HepG2 (cell line): ENCODE results near the gene INKA2. TPM values are rescaled to one million over a fixed set of nuclear protein-coding genes. Genes with fewer than 3 reads are reported as not detected.

Source experiments
- BRD4 ChIP-seq: sonication (generic); formaldehyde crosslinking; IDR thresholded peaks from 2 replicates; pipeline ENCODE4 v1.4.0; 2020; ENCODE audit warnings: missing genetic modification reagents
- FOSL2 ChIP-seq: sonication (generic); formaldehyde crosslinking; IDR thresholded peaks from 2 replicates; pipeline ENCODE4 v1.4.0; 2020; ENCODE audit warnings: missing genetic modification reagents
- MBD4 ChIP-seq: IDR thresholded peaks from 2 replicates; pipeline ENCODE4 v1.6.1; 2012; ENCODE audit warnings: low read length, inconsistent platforms, borderline replicate concordance
- MED8 ChIP-seq: sonication (generic); formaldehyde crosslinking; IDR thresholded peaks from 2 replicates; pipeline ENCODE4 v1.8.1; 2023; ENCODE audit warnings: mild to moderate bottlenecking, missing genetic modification reagents; ENCODE audit not compliant: insufficient replicate concordance
- PCBP1 ChIP-seq: fragments of 200-400 bp; formaldehyde crosslinking; IDR thresholded peaks from 2 replicates; pipeline ENCODE4 v1.6.1; 2017; ENCODE audit warnings: mild to moderate bottlenecking, low read depth, low read length, borderline replicate concordance
- RBFOX2 ChIP-seq: fragments of 200-400 bp; formaldehyde crosslinking; IDR thresholded peaks from 2 replicates; pipeline ENCODE4 v1.6.1; 2017; ENCODE audit warnings: low read depth, mild to moderate bottlenecking, low read length
- TAF15 ChIP-seq: fragments of 200-400 bp; formaldehyde crosslinking; IDR thresholded peaks from one replicate; pipeline ENCODE4 v1.6.1; 2018; ENCODE audit warnings: mild to moderate bottlenecking, low read depth, low read length; ENCODE audit not compliant: poor library complexity, severe bottlenecking
- TBP ChIP-seq: sonication (generic); formaldehyde crosslinking; IDR thresholded peaks from 2 replicates; pipeline ENCODE4 v1.5.0; 2020; ENCODE audit warnings: missing genetic modification reagents
- ZNF607 ChIP-seq: sonication (generic); formaldehyde crosslinking; IDR thresholded peaks from 2 replicates; pipeline ENCODE4 v1.5.1; 2020; ENCODE audit warnings: missing genetic modification reagents, mild to moderate bottlenecking, borderline replicate concordance
- polyA plus RNA-seq, 8 experiments: library from polyadenylated mRNA; depleted of rRNA in 3 of 8; stranded (reverse) in 7 of 8; unstranded in 1 of 8; fragments of >200 nt; fragmentation: Illumina TruSeq in 4 of 8; extraction: Trizol in 4 of 8; gene quantifications; 2 replicates each; pipeline versions ENCODE4 v1.2.1 to v1.2.3, GENCODE V29; 2011 to 2016; ENCODE audit warnings: low read depth in 4 of 8, missing spikeins in 1 of 8, mixed read lengths in 1 of 8; ENCODE audit not compliant: insufficient read depth in 1 of 8
- total RNA-seq, 5 experiments: library from RNA; depleted of rRNA; stranded (reverse); fragments of >200 nt; fragmentation: Illumina TruSeq; extraction: Trizol; gene quantifications; 2 replicates each; pipeline ENCODE4 v1.2.3, GENCODE V29; 2016; ENCODE audit warnings: low read depth in 1 of 5
- TF ChIP-seq, protein P1 (sequence below): sonication (generic); formaldehyde crosslinking; IDR thresholded peaks from 2 replicates; pipeline ENCODE4 v1.4.0; 2020; ENCODE audit warnings: missing genetic modification reagents, borderline replicate concordance
- TF ChIP-seq, protein P2 (sequence below): sonication (generic); formaldehyde crosslinking; IDR thresholded peaks from 2 replicates; pipeline ENCODE4 v1.4.0; 2020; ENCODE audit warnings: missing genetic modification reagents, mild to moderate bottlenecking, borderline replicate concordance
- TF ChIP-seq, protein P3 (sequence below): sonication (generic); formaldehyde crosslinking; IDR thresholded peaks from 2 replicates; pipeline ENCODE4 v1.4.0; 2020; ENCODE audit warnings: missing genetic modification reagents, borderline replicate concordance
- TF ChIP-seq, protein P4 (sequence below): sonication (generic); formaldehyde crosslinking; IDR thresholded peaks from 2 replicates; pipeline ENCODE4 v1.5.0; 2020; ENCODE audit warnings: missing genetic modification reagents, mild to moderate bottlenecking, borderline replicate concordance
- TF ChIP-seq, protein P5 (sequence below): IDR thresholded peaks from 2 replicates; pipeline ENCODE4 v1.6.1; 2016; ENCODE audit warnings: mild to moderate bottlenecking
- TF ChIP-seq, protein P6 (sequence below): IDR thresholded peaks from 2 replicates; pipeline ENCODE4 v1.6.1; 2016

The INKA2 gene
- total and polyA plus RNA-seq, 2 of the 13 experiments (the other 11 are each of a cell fraction or from before 2014, with no cell fraction given) = 2.6 to 4.6 TPM

DNA sequence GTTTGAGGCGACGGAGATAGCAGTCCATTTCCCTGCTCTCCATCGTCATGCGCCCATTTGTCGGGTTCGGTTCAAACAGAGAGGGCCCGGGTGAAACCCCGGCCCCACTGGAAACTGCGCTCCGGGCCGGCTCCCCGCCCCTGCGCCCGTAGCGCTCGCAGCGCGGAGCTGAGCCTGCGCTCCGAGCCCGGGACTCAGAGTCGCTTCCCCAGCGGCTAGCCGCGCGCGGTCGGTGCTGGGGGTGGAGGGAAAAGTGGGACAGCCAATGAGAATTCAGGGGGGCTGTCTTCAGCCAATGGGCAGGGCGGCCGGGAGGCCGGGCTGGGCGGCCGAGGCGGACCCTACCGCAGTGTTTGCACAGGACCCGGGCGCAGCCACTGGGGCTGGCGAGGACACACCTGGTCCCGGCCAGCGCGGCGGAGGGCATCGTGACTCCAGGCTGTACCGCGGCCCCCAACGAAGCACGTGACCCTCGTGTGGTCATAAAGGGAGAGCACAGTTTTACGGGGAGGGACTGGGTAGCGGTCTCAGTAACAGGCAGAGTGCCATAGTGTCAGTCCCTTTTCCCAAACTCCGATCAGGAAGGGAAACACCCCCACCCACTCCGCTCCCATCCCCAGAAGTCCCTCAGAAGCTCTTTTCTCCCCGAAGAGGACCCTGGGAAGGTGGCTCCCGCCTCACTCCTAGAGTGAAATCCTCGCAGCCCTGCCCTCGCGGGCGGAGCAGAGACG is at the start of gene INKA2 (continued):
- TF ChIP-seq, protein P1, sequence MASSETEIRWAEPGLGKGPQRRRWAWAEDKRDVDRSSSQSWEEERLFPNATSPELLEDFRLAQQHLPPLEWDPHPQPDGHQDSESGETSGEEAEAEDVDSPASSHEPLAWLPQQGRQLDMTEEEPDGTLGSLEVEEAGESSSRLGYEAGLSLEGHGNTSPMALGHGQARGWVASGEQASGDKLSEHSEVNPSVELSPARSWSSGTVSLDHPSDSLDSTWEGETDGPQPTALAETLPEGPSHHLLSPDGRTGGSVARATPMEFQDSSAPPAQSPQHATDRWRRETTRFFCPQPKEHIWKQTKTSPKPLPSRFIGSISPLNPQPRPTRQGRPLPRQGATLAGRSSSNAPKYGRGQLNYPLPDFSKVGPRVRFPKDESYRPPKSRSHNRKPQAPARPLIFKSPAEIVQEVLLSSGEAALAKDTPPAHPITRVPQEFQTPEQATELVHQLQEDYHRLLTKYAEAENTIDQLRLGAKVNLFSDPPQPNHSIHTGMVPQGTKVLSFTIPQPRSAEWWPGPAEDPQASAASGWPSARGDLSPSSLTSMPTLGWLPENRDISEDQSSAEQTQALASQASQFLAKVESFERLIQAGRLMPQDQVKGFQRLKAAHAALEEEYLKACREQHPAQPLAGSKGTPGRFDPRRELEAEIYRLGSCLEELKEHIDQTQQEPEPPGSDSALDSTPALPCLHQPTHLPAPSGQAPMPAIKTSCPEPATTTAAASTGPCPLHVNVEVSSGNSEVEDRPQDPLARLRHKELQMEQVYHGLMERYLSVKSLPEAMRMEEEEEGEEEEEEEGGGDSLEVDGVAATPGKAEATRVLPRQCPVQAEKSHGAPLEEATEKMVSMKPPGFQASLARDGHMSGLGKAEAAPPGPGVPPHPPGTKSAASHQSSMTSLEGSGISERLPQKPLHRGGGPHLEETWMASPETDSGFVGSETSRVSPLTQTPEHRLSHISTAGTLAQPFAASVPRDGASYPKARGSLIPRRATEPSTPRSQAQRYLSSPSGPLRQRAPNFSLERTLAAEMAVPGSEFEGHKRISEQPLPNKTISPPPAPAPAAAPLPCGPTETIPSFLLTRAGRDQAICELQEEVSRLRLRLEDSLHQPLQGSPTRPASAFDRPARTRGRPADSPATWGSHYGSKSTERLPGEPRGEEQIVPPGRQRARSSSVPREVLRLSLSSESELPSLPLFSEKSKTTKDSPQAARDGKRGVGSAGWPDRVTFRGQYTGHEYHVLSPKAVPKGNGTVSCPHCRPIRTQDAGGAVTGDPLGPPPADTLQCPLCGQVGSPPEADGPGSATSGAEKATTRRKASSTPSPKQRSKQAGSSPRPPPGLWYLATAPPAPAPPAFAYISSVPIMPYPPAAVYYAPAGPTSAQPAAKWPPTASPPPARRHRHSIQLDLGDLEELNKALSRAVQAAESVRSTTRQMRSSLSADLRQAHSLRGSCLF (CRISPR knock-in tag) = peak; percentile 93; the same call in 1 of the 2 replicates
- TF ChIP-seq RBFOX2 = peak; percentile 73
- TF ChIP-seq, protein P2, sequence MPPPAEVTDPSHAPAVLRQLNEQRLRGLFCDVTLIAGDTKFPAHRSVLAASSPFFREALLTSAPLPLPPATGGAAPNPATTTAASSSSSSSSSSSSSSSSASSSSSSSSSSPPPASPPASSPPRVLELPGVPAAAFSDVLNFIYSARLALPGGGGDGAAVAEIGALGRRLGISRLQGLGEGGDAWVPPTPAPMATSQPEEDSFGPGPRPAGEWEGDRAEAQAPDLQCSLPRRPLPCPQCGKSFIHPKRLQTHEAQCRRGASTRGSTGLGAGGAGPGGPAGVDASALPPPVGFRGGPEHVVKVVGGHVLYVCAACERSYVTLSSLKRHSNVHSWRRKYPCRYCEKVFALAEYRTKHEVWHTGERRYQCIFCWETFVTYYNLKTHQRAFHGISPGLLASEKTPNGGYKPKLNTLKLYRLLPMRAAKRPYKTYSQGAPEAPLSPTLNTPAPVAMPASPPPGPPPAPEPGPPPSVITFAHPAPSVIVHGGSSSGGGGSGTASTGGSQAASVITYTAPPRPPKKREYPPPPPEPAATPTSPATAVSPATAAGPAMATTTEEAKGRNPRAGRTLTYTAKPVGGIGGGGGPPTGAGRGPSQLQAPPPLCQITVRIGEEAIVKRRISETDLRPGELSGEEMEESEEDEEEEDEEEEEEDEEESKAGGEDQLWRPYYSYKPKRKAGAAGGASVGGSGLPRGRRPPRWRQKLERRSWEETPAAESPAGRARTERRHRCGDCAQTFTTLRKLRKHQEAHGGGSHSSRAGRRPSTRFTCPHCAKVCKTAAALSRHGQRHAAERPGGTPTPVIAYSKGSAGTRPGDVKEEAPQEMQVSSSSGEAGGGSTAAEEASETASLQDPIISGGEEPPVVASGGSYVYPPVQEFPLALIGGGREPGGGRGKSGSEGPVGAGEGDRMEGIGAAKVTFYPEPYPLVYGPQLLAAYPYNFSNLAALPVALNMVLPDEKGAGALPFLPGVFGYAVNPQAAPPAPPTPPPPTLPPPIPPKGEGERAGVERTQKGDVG (CRISPR knock-in tag) = peak; percentile 41; the same call in 1 of the 2 replicates
- TF ChIP-seq MBD4 = no peak
- no peak for TF ChIP-seq TAF15
- TF ChIP-seq ZNF607 = peak; percentile 93; the same call in 1 of the 2 replicates
- TF ChIP-seq, protein P3, sequence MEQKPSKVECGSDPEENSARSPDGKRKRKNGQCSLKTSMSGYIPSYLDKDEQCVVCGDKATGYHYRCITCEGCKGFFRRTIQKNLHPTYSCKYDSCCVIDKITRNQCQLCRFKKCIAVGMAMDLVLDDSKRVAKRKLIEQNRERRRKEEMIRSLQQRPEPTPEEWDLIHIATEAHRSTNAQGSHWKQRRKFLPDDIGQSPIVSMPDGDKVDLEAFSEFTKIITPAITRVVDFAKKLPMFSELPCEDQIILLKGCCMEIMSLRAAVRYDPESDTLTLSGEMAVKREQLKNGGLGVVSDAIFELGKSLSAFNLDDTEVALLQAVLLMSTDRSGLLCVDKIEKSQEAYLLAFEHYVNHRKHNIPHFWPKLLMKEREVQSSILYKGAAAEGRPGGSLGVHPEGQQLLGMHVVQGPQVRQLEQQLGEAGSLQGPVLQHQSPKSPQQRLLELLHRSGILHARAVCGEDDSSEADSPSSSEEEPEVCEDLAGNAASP (CRISPR knock-in tag) = no peak; the same call in 1 of the 2 replicates
- no peak for TF ChIP-seq TBP
- TF ChIP-seq, protein P4, sequence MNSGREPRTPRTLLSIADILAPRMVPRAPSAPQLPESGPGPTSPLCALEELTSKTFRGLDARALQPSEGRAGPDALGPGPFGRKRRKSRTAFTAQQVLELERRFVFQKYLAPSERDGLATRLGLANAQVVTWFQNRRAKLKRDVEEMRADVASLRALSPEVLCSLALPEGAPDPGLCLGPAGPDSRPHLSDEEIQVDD = no peak
- no peak for TF ChIP-seq PCBP1
- TF ChIP-seq, protein P5, sequence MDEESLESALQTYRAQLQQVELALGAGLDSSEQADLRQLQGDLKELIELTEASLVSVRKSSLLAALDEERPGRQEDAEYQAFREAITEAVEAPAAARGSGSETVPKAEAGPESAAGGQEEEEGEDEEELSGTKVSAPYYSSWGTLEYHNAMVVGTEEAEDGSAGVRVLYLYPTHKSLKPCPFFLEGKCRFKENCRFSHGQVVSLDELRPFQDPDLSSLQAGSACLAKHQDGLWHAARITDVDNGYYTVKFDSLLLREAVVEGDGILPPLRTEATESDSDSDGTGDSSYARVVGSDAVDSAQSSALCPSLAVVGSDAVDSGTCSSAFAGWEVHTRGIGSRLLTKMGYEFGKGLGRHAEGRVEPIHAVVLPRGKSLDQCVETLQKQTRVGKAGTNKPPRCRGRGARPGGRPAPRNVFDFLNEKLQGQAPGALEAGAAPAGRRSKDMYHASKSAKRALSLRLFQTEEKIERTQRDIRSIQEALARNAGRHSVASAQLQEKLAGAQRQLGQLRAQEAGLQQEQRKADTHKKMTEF (CRISPR knock-in tag) = peak; percentile 69
- TF ChIP-seq, protein P6, sequence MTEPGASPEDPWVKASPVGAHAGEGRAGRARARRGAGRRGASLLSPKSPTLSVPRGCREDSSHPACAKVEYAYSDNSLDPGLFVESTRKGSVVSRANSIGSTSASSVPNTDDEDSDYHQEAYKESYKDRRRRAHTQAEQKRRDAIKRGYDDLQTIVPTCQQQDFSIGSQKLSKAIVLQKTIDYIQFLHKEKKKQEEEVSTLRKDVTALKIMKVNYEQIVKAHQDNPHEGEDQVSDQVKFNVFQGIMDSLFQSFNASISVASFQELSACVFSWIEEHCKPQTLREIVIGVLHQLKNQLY (CRISPR knock-in tag) = peak; percentile 72; the same call in 1 of the 2 replicates
- TF ChIP-seq FOSL2 (CRISPR knock-in tag) = 0 out of 2 replicates have a peak, but pooled peaks have one; percentile 27
- peak; percentile 61; the same call in 1 of the 2 replicates for TF ChIP-seq BRD4 (CRISPR knock-in tag)
- peak; percentile 56 for TF ChIP-seq MED8 (CRISPR knock-in tag)
